ENCODE results near the gene ROPN1L. TPM values are rescaled to one million over a fixed set of nuclear protein-coding genes. Genes with fewer than 3 reads are reported as not detected.
A peak's percentile ranks its signal among the peaks of the same experiment; 100 is the strongest.

Gene ROPN1L
- total RNA-seq, 1 donor from 2014 or later = 0.55 TPM

DNA sequence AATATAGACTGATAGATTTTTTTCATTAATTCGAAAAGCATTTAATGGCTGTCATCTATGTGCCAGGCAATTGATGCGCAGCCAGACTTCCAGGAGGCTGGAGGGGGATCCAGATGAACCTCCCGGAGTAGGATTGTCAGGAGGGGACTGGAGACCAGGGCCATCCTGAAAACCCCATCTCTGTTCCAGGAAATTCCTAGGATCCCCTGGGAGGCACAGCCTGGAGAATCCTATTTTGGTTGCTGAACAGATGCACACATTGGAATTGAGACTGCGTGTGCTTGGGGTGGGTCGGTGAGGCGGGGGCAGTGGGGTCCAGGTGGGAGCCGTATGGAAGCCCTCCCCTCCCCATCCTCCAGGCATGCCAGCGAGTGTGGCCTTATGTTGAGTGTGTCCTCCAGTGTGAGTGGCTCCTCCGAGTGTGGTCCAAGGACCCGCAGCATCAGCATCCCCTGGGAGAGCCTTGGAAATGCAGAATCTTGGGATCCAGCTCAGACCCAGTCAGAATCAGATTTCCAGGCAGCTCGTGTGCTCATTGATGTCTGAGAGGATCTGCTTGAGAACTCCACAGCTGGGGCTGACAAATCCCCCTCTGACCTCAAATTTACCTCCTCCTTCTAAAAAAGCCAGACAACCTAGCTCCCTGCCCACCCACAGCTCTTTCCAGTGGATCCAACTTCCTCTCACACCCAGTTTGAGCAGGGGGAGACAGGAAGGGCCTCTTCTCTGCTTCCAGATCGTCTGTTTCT lies 38.7 kb downstream of the ROPN1L start:
- H3K4me3 Mint-ChIP-seq (ENCODE audit: low read depth) = no peak overlapping the region
- H3K4me1 Mint-ChIP-seq (ENCODE audit: low read depth) = peaks cover 5% of the 10 kb centered on the region
- no peaks in the 10 kb centered on the region for H3K36me3 Mint-ChIP-seq (ENCODE audit: low read depth)
- no peaks in the 10 kb centered on the region for H3K9me3 Mint-ChIP-seq
- H3K27me3 Mint-ChIP-seq (ENCODE audit: low read depth) = peaks cover 2% of the 10 kb centered on the region
- no peak overlapping the region for H3K27ac Mint-ChIP-seq
- DNase-seq (ENCODE audit: low spot score) = no peak
- intact Hi-C loops (cut with micrococcal nuclease) = no loop called here

- peaks cover under 1% of the 10 kb centered on the region for H3K27me3 Mint-ChIP-seq (ENCODE audit: low read depth)
- no peak for DNase-seq (ENCODE audit: low spot score)
- H3K27ac Mint-ChIP-seq = no peak overlapping the region
- H3K36me3 Mint-ChIP-seq (ENCODE audit: low read depth) = no peaks in the 10 kb centered on the region
- intact Hi-C loops (cut with micrococcal nuclease) = no loop called here
- peaks cover 5% of the 10 kb centered on the region for H3K4me1 Mint-ChIP-seq (ENCODE audit: low read depth)
- H3K9me3 Mint-ChIP-seq = no peaks in the 10 kb centered on the region
- H3K4me3 Mint-ChIP-seq (ENCODE audit: low read depth) = no peak overlapping the region
Observed at GRCh38 chr5:10481241-10481935, 39.7 kb downstream of the ROPN1L start.

DNA sequence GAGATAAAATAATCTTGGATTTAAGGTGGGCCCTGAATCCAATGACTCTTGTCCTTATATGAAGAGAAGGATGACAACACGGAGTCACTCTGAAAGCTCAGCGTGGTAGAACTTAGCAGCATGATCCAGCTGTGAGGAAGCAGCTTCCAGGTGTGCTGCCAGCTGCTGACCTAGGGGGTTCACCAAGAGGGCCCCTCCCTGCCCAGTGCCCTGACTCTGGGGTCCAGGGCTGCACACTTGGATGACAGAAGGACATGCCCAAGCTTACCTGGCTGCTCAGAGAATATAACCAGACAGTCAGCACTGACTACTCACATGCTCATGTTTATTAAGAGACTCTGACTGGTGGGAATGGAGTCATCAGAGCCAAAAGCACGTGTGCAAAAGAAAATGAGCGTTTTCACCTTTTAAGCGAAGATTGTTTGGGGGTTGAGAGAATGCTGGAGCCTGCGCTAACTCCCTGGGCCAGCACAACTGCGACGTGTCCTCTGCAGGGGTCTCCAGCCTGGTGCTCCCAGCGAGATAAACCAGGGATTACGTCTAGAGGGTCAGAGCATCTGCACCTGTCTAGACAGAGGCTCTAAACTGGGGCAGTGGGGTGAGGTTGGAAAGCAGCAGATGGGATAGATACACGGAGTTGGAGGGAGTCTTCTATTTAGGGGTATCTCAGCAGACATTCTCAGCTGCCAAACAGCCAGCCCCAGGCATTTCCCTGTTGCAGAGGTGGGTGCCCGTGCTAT lies 41.3 kb downstream of the ROPN1L start:
- intact Hi-C loops (cut with micrococcal nuclease) = no loop called here
- H3K9me3 Mint-ChIP-seq = no peaks in the 10 kb centered on the region
- H3K4me3 Mint-ChIP-seq (ENCODE audit: low read depth) = no peak overlapping the region
- peaks cover 7% of the 10 kb centered on the region for H3K4me1 Mint-ChIP-seq (ENCODE audit: low read depth)
- DNase-seq (ENCODE audit: low spot score) = no peak
- no peak overlapping the region for H3K27ac Mint-ChIP-seq
- H3K27me3 Mint-ChIP-seq (ENCODE audit: low read depth) = no peaks in the 10 kb centered on the region
- no peaks in the 10 kb centered on the region for H3K36me3 Mint-ChIP-seq (ENCODE audit: low read depth)

DNA sequence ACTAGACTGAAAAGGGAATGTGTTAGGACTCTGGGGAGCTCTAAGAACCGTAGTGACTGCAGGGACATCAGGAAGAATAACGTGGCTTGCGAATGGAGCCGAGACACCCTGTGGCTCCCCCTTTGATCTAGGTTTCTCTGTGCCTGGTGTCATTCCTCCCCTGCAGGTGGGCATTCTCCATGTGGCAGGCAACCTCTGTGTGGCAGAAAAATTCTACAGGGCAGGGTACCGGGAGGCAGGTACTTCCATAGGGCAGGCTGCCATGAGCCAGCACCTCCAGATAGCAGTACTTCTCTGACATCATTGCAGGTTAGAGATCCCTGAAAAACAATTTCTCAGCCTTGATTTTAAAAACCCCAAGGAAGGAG lies 43.1 kb downstream of the ROPN1L start:
- Mint-ChIP-seq H3K4me3 (ENCODE audit: low read depth) (no peak overlapping the region), H3K4me1 (ENCODE audit: low read depth) (peaks cover 20% of the 10 kb centered on the region), H3K27ac (no peak overlapping the region), H3K9me3 (no peaks in the 10 kb centered on the region), H3K36me3 (ENCODE audit: low read depth) (no peaks in the 10 kb centered on the region), H3K27me3 (ENCODE audit: low read depth) (peaks cover 2% of the 10 kb centered on the region)
- intact Hi-C loops (cut with micrococcal nuclease) = no loop called here
- no peak for DNase-seq (ENCODE audit: low spot score)

DNA sequence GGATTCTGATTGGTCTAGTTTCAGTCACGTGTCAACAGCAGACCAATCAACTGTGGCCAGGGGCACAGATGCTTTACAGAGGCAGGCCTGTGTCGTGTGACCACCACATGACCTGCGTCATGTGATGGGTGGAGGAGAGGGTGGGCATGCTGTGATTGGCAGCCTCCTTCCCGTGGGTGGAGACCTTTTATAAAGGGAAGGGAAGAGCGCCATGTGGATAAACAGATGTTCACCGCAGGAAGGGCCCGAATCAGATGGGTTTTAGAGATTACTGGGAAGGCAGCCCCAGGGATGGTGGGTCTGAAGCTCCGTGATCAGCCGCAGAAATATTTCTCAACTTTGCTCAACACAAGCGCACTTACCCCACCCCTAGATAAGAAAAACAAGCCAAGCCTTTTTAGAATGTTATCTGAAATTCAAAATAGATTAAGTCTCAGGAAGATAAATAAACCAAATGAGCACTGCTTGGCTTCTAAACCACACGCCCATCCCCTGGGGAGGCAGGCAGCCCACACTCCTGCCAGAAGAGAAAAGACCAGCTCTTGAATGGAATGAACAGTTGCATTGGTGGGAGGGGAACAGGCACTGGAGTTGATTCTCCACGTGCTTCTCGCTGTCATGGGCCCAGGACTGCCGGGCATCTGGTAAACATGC lies 43.6 kb downstream of the ROPN1L start:
- intact Hi-C loops (cut with micrococcal nuclease) = no loop called here
- Mint-ChIP-seq H3K27me3 (ENCODE audit: low read depth) (peaks cover 2% of the 10 kb centered on the region), H3K4me3 (ENCODE audit: low read depth) (no peak overlapping the region), H3K27ac (no peak overlapping the region), H3K36me3 (ENCODE audit: low read depth) (no peaks in the 10 kb centered on the region), H3K4me1 (ENCODE audit: low read depth) (peaks cover 25% of the 10 kb centered on the region), H3K9me3 (no peaks in the 10 kb centered on the region)
- peak; percentile 10 for DNase-seq (ENCODE audit: low spot score)

- Mint-ChIP-seq H3K4me1 (ENCODE audit: low read depth) (peaks cover 30% of the 10 kb centered on the region), H3K9me3 (no peaks in the 10 kb centered on the region), H3K4me3 (ENCODE audit: low read depth) (no peak overlapping the region), H3K27me3 (ENCODE audit: low read depth) (peaks cover 2% of the 10 kb centered on the region), H3K36me3 (ENCODE audit: low read depth) (no peaks in the 10 kb centered on the region), H3K27ac (no peak overlapping the region)
- no peak for DNase-seq (ENCODE audit: low spot score)
- intact Hi-C loops (cut with micrococcal nuclease) = no loop called here
Observed at GRCh38 chr5:10485897-10486296, 44.2 kb downstream of the ROPN1L start.

GRCh38 chr5:10486511-10487344 lies 45.0 kb downstream of the ROPN1L start:
- DNase-seq (ENCODE audit: low spot score) = no peak
- peaks cover 30% of the 10 kb centered on the region for H3K4me1 Mint-ChIP-seq (ENCODE audit: low read depth)
- intact Hi-C loops (cut with micrococcal nuclease) = no loop called here
- H3K27me3 Mint-ChIP-seq (ENCODE audit: low read depth) = peaks cover 2% of the 10 kb centered on the region
- no peak overlapping the region for H3K27ac Mint-ChIP-seq
- no peaks in the 10 kb centered on the region for H3K9me3 Mint-ChIP-seq
- H3K36me3 Mint-ChIP-seq (ENCODE audit: low read depth) = no peaks in the 10 kb centered on the region
- no peak overlapping the region for H3K4me3 Mint-ChIP-seq (ENCODE audit: low read depth)

DNA sequence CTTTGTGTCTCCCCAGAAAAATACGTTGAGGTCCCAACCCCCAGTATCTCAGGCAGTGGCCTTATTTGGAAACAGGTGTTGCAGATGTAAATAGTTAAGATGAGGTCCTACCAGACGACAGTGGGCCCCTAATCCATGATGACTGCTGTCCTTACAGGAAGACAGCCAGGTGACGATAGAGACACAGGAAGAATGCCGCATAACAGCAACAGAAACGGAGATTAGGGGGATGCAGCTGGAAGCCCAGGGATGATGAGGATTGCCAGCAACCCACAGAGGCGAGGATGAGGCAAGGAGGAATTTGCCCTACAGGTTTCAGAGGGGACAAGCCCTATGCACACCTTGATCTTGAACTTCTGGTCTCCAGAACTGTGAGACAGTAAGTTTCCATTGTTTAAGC lies 46.5 kb downstream of the ROPN1L start:
- DNase-seq (ENCODE audit: low spot score) = no peak
- intact Hi-C loops (cut with micrococcal nuclease) = no loop called here
- Mint-ChIP-seq H3K36me3 (ENCODE audit: low read depth) (no peaks in the 10 kb centered on the region), H3K4me3 (ENCODE audit: low read depth) (no peak overlapping the region), H3K9me3 (no peaks in the 10 kb centered on the region), H3K27ac (no peak overlapping the region), H3K27me3 (ENCODE audit: low read depth) (peaks cover 2% of the 10 kb centered on the region), H3K4me1 (ENCODE audit: low read depth) (peaks cover 30% of the 10 kb centered on the region)

GRCh38 chr5:10489810-10490426 lies 48.2 kb downstream of the ROPN1L start:
- peaks cover 30% of the 10 kb centered on the region for H3K4me1 Mint-ChIP-seq (ENCODE audit: low read depth)
- H3K9me3 Mint-ChIP-seq = peaks cover 11% of the 10 kb centered on the region
- H3K4me3 Mint-ChIP-seq (ENCODE audit: low read depth) = no peak overlapping the region
- no peak for DNase-seq (ENCODE audit: low spot score)
- H3K27ac Mint-ChIP-seq = no peak overlapping the region
- intact Hi-C loops (cut with micrococcal nuclease) = no loop called here
- no peaks in the 10 kb centered on the region for H3K36me3 Mint-ChIP-seq (ENCODE audit: low read depth)
- peaks cover 2% of the 10 kb centered on the region for H3K27me3 Mint-ChIP-seq (ENCODE audit: low read depth)

DNA sequence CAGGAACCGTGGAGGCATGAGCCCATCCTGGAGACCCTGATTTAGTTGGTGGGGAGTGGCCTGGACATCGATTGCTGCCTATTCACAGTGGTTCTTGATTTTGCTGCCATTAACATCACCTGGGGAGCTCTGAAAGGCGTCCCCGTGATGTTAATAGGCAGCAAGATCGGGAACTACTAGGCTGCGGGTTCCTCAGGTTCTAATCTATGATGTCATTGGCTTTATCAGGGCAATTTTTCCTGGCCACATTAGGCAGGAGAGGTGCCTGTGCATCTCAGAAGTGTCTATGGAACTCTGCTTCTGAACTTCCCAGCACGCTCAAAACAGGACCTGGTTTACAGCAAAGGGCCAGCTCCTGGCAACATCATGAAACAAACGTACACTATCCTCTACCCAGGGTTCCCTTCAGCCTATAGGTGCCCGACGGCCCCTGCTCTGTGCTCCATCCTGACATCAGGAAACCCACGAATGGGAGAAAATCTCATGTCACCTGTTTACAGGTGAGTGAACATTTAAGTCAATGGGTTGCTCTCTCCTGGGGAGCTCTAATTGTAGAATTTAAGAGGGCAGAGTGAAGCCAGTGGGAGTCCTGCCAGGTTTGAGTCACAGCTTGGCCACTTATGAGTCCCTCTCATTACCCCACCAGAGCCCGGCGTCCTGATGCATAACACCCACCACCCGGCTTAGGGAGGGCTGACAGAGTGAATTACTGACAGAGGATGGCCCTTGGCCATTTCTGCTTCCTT lies 49.4 kb downstream of the ROPN1L start:
- Mint-ChIP-seq H3K4me1 (ENCODE audit: low read depth) (peaks cover 24% of the 10 kb centered on the region), H3K4me3 (ENCODE audit: low read depth) (no peak overlapping the region), H3K9me3 (peaks cover 14% of the 10 kb centered on the region), H3K36me3 (ENCODE audit: low read depth) (no peaks in the 10 kb centered on the region), H3K27ac (no peak overlapping the region), H3K27me3 (ENCODE audit: low read depth) (peaks cover 2% of the 10 kb centered on the region)
- DNase-seq (ENCODE audit: low spot score) = no peak
- intact Hi-C loops (cut with micrococcal nuclease) = no loop called here

DNA sequence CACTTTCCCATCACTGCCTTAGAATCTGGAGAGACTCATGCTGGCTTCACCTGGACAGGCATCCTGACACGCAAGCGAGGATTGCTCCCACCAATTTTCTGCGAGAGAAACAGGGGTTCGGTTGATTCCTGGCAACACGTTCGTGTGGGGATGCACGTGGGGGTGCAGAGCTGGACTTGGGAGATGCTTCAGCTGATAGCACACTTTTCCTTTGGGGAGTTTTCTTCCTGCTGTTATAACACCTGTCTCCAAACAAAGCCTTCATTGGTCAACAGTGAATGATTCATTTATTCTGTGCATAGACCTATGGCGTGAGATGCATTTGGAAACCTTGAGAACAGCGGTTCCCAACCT lies 50.0 kb downstream of the ROPN1L start:
- peaks cover 14% of the 10 kb centered on the region for H3K9me3 Mint-ChIP-seq
- no peak overlapping the region for H3K27ac Mint-ChIP-seq
- H3K4me1 Mint-ChIP-seq (ENCODE audit: low read depth) = peaks cover 24% of the 10 kb centered on the region
- no peak overlapping the region for H3K4me3 Mint-ChIP-seq (ENCODE audit: low read depth)
- no peaks in the 10 kb centered on the region for H3K36me3 Mint-ChIP-seq (ENCODE audit: low read depth)
- no peak for DNase-seq (ENCODE audit: low spot score)
- intact Hi-C loops (cut with micrococcal nuclease) = no loop called here
- peaks cover 2% of the 10 kb centered on the region for H3K27me3 Mint-ChIP-seq (ENCODE audit: low read depth)

All from activated T-helper 2 cell treated with anti-CD3 and anti-CD28 coated beads, Interferon-gamma antibody, Interleukin-2, Interleukin-4, amounts not matched to agents 10 μg/mL and 5 μg/mL and 100 μg/mL, durations not matched to agents 14 hours and 24 hours and 36 hours (primary cell).